Stimulated activated CD4-positive, alpha-beta T cell treated with anti-CD3 and anti-CD28 coated beads, Interleukin-4, amount 100 ng/mL, for 1 hour (primary cell): ENCODE results near the gene ZBTB48.
A peak's percentile ranks its signal among the peaks of the same experiment; 100 is the strongest.

Experiments used
- DNase-seq: peaks from one replicate; pipeline ENCODE4 v3.0.0-alpha.2; 2020

The ZBTB48 gene

DNA sequence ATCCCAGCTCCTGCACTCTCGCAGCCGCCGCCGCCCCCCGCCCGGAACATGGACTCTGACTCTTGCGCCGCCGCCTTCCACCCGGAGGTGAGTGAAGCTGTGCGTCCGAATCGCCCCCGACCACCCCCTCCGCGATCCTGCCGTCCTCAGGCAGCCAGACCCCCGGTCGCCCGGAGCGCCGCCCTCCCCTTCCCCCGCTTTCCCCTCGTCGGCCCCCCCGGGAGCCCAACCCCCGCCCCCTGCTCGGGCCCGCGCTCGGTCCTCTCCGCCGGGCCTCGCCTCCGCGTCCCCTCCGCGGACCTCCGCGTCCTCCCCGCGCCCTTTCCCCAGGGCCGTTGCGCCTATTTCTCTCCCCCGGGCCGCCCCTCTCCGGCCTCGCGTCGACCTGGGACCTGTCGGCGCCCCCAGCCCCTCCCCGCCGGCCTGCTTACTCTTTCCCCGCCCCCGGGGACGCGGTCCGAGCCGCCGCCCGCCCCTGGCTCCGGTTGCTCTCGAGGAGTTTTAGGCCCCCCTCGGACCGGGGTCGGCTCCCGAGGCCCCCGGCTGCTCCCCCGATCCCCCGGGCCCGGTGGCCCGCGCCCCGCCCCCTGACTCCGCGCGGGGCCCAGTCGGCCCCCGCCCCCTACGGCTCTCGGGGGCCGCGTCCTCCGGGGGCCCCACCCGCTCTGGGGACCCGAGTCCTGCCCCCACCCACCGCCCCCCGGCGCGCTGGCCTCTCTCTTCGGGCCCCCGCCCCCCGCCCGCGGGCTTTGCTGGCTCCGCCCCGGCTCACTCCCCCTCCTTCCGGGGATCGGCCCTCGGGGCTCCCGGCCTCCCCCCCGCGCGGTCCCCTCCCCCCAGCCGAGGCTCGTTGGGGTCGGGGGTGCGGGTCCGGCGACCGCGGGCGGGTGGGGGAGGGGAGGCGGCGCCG lies 34.5 kb downstream of the ZBTB48 start:
- peak; percentile 71 for DNase-seq

DNA sequence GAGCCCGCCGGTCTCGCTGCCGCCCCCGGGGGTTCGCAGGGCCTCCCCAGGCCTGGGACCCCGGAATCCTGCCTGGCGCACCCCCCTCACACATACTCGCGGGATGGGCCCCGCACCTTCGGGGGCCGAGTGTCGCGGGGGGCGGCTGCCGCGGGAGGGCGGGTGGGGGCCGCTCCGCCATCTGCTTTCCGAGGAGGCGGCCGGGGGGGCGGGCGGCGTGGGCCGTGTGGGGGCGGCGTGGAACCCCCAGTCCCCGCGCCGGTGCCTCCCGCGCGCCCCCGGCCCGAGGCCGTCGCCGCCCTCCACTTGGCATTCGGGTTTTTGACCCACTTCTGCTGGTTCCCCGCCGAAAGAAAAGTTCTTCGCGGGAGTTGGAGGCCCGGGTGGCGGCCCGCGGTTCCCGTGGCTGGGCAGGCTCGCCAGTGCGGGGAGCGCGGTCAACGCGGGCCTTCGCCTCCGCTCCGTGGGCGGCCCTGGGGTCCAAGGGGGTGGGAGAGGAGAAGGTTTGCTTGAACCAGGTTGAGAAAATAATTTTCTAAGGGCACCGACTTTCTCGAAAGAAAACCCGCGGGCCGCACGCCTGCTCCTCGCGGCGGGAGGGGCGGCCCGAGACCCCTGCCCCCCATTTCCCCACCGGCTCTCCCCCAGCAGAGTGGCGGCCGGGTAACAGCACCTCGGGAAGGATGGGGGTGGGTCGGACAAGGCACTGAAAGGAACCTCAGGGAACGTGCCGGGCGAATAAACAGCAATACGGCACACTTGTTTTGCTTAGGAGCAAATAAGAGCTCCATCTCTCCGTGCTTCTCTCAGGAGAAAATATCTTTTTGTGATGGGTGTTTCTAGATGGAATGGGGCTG lies 35.4 kb downstream of the ZBTB48 start:
- peak; percentile 29 for DNase-seq

GRCh38 chr1:6619045-6619444 lies 39.3 kb downstream of the ZBTB48 start:
- no peak for DNase-seq

DNA sequence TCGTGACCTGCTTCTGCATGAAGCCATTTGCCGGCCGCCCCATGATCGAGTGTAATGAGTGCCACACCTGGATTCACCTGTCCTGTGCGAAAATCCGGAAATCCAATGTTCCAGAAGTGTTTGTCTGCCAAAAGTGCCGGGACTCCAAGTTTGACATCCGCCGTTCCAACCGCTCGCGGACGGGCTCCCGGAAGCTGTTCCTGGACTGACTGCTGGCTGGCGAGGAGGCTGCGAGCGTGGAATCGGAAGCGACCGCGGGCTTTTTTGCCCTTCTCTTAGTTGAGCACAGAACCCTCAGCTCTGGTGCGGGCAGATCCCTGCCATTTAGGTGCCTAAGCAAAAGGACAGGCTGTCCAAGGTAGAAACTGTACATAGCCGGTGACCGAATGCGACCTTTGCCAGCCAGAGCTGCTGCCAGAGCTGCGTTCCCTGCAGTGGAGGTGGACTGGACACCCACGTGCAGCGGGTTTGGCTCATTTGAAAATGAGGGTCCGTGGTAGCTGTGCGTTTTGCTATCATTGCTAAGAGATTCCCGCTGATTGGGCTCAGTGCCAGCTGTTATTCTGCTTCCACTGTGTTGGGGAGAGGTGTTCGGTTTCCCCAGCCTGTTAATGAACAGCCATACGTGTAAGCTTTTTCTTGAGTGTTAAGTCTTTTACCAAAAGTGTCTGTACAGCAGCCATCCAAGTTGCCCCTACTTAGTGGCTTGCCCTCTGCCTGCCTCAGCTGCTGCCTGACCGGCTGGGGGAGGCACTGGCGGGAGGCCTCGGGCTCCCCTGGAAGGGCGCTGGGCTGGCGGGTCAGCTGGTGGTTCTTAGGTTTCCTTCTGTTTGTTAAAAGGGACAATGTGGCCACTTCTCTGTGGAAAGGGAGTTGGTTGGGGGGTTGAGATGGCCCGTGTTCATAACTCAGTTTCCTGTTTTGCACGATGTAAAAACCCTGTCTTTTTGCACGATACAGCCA lies 41.9 kb downstream of the ZBTB48 start:
- no peak for DNase-seq

- no peak for DNase-seq
These were observed 42.8 kb downstream of the ZBTB48 start for GRCh38 chr1:6622396-6623152.

DNA sequence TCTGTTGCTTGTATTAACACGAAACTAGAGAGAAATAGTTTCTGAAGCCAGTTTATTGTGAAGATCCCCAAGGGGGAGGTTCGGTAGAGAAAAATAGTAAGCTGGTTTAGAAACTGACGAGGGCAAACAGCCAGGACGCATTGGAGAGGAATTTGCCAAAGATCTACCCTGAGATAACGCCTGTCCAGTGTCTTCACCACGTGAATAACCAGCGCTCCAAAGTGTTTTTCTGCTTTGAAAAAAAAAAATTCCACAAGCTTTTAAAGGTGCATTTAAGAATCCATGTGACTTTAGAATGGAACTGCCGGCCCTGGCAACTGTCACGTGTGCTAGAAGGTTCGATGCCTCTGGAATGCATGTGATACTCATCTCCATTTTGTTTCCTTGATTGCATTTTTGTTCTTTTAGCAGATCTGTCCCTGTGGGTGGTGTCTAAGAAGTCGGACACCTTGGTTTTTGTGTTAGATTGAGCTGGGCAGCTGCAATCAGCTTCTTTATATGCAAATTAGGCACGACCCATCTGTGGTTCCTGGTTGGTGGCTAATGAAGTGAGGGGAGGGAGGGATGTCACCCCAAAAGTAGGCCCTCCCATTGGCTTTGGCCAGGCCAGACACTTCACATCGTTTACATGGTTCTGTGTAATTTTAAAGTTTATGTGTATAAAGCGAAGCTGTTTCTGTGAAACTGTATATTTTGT lies 43.6 kb downstream of the ZBTB48 start:
- no peak for DNase-seq

DNA sequence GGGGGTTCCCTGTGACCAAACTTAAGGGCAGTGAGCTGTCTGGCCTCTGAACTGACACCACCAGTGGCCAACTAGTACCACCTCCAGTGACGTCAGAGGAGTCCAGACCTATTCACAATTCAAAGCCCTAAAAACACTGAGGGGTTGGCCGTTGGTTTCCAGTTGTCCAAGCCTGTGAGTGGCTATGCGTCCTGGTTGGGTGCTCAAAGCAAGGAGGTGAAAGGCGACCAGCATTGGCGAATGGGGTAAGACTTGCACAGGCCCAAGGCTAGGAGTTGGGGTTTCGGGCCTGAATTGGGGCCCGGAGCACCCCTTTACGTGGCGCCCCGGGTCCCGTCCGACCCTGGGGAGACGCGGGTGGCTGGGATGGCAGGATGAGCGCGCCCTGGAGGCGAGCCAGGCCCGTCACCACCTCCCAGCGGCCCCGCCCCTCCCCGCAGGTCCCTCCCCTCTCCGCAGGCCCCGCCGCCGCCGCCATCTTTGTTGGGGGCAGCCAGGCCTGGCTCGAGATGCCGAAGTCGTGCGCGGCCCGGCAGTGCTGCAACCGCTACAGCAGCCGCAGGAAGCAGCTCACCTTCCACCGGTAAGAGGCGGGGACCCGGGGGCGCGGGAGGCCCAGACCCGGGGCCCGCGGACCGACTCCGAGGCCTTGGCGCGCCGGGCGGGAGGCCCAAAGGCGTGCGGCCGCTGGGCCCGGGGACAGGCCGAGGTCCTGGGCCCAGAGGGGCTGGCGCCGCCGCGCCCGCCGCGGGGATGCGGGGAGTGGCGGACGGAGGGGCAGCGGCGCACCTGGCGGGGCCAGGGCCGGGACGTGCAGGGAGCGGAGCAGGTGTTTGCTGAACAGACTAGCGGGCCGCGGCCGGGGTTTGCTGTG lies 45.2 kb downstream of the ZBTB48 start, which contains the start of gene THAP3:
THAP3 (plus strand) TSS at position 159 of the 874 bp plus-strand sequence; CDS start at position 510, 351 bp downstream.
- DNase-seq, result peak; percentile 92

DNA sequence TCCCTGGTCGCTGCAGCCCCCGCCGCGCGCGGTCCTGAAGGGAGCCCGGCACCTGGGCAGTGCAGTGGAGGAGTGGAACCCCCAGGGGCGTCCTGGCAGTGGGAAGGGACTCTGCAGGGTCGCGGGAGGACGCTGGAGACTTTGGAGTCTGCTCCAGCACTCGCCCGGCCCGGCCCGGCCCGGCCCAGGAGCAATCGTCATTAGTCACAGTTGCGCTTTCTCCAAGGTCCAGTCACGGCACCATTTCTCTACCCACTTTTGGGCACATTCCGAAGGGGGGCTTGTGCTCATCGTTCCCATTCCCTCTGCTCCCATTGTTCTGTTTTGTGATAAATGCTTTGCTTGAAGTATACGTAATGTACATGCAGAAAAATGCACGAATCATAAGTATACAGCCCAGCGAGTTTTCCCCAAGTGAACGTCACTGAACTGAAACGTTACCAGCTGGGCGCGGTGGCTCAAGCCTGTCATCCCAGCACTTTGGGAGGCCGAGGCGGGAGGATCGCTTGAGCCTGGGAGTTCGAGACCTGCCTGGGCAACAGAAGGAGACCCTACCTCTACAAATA lies 45.9 kb downstream of the ZBTB48 start:
- DNase-seq, result no peak

GRCh38 chr1:6627031-6627430 lies 47.2 kb downstream of the ZBTB48 start:
- DNase-seq, result no peak

DNA sequence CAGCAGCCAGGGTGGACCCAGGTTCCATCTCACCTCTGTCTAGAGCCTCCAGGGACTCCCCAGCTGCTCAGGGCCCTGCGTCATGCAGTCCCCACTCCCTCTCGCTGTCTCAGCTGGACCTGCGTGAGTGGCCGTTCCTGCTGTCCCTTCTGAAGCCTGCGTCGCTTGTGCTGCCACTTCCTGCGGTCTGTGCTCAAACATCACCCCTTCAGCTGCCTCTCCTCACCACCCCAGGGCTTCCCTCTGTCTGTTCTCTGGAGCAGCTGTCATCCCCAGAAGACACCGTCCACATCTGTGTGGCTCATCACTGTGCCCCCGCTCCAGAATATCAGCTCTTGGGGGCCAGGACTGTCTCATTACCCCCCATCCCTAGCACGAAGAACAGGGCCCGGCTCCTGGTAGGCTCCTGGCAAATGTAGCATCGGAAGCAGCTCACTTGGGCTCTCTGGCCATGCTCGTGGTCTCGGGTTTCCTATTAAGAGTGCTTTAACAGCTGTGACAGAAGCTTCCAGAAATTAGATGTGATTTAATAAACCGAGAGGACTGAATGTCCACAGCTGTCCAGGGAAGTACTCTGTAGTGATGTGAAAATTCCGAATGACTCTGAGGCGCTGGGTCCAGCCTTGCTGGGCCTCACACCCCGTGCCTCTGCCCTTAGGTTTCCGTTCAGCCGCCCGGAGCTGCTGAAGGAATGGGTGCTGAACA lies 48.2 kb downstream of the ZBTB48 start:
- no peak for DNase-seq

DNA sequence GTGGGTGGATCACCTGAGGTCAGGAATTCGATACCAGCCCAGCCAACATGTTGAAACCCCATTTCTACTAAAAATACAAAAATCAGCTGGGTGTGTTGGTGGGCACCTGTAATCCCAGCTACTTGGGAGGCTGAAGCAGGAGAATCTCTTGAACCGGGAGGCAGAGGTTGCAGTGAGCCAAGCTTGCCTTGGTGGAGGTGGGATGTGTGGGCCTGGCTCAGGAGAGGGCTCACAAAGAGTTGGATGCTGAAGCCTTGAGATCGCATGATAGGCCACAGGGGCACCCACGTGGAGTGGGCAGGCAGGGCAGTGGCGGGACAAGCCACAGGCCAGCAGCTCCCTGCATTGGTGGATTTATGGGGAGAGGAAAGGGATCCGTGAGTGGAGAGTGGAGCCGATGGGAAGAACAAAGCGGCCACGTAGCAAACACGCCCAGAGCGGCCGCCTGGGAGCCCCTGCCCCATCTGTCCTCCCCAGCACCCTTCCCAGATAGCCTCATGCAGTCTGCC lies 49.2 kb downstream of the ZBTB48 start:
- DNase-seq, result no peak

GRCh38 chr1:6630027-6630426 lies 50.2 kb downstream of the ZBTB48 start:
- DNase-seq, result no peak

DNA sequence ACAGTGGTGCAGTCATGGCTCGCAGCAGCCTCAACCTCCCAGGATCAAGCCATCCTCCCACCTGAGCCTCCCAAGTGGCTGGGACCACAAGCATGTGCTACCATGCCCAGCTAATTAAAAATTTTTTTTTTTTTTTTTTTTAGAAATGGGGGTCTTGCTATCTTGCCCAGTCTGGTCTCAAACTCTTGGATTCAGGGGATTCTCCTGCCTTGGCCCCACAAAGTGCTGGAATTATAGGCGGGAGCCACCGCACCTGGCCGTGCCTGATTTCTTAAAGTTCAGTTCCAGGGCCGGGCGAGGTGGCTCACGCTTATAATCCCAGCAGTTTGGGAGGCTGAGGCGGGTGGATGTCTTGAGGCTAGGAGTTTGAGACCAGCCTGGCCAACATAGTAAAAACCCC lies 51.3 kb downstream of the ZBTB48 start:
- no peak for DNase-seq

- no peak for DNase-seq
These were observed 53.1 kb downstream of the ZBTB48 start for GRCh38 chr1:6632588-6633514.

DNA sequence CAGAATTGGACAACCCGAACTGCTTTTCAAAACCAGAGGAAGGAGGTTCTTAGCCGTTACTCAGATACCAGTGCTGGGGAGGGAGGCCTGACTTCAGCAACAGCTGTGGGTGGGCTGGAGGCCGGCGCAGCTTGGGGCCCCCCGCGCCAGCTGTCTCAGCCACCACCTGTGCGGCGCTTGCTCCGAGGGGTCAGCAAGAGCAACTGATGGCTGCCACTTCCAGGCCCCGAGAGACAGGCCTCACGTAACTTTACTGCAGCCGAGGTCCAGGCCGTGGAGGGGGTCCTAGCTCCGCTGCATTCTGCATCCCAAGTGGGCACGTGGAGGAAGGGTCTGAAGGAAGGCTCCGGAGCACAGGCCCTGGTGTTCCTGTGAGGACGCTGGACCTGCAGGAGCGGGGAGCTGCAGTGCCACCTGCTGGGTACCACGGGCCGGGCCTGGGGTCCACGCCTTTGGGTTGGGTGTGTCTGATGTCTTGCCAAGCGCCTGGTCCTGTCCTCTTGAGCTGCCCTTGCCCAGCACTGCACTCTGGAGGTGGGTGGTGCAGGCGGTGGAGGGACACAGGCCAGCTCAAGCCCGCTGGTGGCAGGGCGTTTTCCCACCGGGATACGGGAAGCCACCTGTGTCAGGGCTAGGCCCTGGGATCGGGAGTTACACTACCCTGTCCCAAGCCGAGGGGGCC lies 54.7 kb downstream of the ZBTB48 start:
- DNase-seq, result peak; percentile 51

DNA sequence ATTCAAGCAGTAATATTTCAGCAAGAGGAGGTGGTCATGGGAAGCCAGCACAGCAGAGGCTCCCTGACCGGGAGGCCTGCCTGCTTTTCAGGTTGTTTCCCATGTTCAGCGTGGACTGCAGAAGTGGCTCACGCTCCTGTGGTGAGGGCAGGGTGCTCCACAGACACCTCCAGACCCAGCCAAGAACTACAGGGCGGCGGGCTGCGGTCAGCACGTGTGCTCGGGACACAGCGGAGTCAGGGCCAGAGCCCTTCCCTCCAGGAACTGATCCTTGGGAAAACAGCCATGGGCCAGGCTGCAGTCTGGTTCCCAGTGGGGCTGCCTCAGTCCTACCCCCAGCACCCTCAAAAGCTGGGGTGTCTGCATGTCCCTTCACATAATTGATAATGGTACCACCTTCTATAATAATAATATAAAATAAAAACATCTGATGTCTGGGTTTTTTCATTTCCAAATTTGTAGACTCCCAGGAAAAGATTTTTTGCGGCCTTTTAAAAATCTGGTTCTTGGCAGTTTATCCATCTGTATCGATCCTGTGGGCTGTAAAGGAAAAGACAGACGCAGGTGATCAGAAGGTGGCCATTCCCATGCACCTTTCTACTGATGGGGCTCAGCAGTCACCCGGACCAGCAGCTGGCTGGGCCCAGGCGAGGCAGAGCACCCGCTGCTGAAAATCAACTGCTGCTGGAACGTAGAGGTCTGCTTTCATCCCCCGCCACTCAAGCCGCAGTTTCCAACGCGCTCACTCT lies 55.5 kb downstream of the ZBTB48 start:
- no peak for DNase-seq
